ENCODE results near the gene TCF7L1. TPM values are rescaled to one million over a fixed set of nuclear protein-coding genes. Genes with fewer than 3 reads are reported as not detected.

The TCF7L1 gene
- total and polyA plus RNA-seq, 2 of the 13 experiments (the other 11 are each of a cell fraction or from before 2014, with no cell fraction given) = 0.04 to 0.15 TPM

DNA sequence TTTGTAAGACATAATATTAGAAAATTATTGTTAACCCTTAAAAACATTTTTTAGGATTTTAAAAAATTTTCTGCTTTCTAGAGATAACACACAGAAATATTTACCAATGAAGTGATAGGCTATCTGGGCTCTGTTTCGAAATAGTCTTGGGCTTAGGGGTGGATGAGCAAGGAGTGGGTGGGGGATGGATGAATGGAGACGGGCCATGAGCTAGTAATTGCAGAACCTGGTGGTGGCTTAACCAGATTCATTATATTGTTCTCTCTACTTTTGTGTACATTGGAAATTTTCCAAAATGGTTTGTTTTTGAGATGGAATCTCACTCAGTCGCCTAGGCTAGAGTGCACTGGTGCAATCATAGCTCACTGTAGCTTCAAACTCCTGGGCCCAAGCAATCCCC lies 89.6 kb downstream of the TCF7L1 start:
- DNase-seq (ENCODE audit: low spot score) (no peak), FAIRE-seq (no peak), ATAC-seq (no peak)
- Histone ChIP-seq H3K4me2 (ENCODE audit: low read depth, low read length) (no peak overlapping the region), H3K27me3 (ENCODE audit: control insufficient read depth in 1 of 2, insufficient read depth in 2 of 2, low read length in 2 of 2) (peaks cover 0 to 11% of the 10 kb centered on the region in 2 experiments; a peak in 4 of 5 replicates), H3K9ac (ENCODE audit: insufficient read depth, low read depth, low read length) (no peak overlapping the region), H3K79me2 (ENCODE audit: insufficient read depth, low read length) (no peaks in the 10 kb centered on the region), H3K4me1 (ENCODE audit: insufficient read depth, low read length) (no peaks in the 10 kb centered on the region), H3K9me3 (ENCODE audit: low read length) (no peaks in the 10 kb centered on the region), H3K4me3 (replicated peaks in 1 of 3; ENCODE audit: insufficient read depth in 1 of 3, low read depth in 2 of 3, low read length in 3 of 3) (no peak overlapping the region), H3K36me3 (replicated peaks in 1 of 2; ENCODE audit: control insufficient read depth in 1 of 2, insufficient read depth in 2 of 2, low read length in 2 of 2) (no peaks in the 10 kb centered on the region), H4K20me1 (ENCODE audit: insufficient read depth, low read length) (no peaks in the 10 kb centered on the region), H3K27ac (ENCODE audit: extremely low read length, insufficient read depth, low read length) (no peak overlapping the region), H2AFZ (ENCODE audit: low read length) (no peak overlapping the region)
- in situ Hi-C loops (cut with HindIII; ENCODE audit: extremely low pct_ligation_motif_present, low pct_unique_long_range_greater_than_20kb) (no loop called here), intact Hi-C loops (cut with micrococcal nuclease; ENCODE audit: unreplicated experiment) (no loop called here)
- TF ChIP-seq, protein P1, sequence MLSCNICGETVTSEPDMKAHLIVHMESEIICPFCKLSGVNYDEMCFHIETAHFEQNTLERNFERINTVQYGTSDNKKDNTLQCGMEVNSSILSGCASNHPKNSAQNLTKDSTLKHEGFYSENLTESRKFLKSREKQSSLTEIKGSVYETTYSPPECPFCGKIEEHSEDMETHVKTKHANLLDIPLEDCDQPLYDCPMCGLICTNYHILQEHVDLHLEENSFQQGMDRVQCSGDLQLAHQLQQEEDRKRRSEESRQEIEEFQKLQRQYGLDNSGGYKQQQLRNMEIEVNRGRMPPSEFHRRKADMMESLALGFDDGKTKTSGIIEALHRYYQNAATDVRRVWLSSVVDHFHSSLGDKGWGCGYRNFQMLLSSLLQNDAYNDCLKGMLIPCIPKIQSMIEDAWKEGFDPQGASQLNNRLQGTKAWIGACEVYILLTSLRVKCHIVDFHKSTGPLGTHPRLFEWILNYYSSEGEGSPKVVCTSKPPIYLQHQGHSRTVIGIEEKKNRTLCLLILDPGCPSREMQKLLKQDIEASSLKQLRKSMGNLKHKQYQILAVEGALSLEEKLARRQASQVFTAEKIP (CRISPR knock-in tag; IDR thresholded peaks at IDR 0.05; ENCODE audit: borderline replicate concordance) = no peak
- CTCF ChIA-PET (ENCODE audit: low intra/inter-chr PET ratio, low total read pairs) = no interaction called here
- no TSS peak for BruUV-seq (replicated peaks)
- WGBS (ENCODE audit: low lambda C conversion rate) = 7% methylated on average over 3 of the region's 3 CpGs
- POLR2A ChIA-PET = no interaction called here

DNA sequence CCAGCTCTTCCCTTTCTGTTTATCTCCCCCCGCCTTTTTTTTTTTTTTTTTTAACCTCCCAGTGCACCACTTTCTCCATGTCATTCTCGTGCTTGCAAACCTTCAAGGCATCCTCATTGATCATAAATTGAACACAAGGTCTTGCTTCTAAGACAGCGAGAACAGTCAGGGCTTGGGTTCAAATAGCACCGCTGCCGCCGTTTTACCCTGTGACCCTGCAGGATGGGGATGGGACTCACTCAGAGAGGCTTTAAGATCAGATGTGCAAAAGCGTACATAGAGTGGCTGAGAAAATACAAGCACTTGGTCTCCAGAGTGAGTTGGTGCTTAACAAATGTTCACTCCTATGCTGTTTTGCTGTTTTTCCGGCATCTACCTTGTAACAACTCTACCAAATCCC lies 93.6 kb downstream of the TCF7L1 start:
- WGBS (ENCODE audit: low lambda C conversion rate) = 45% methylated on average over 8 of the region's 8 CpGs
- no peaks in the 10 kb centered on the region for H4K20me1 ChIP-seq (ENCODE audit: insufficient read depth, low read length)
- no peaks in the 10 kb centered on the region for H3K9me3 ChIP-seq (ENCODE audit: low read length)
- CTCF ChIA-PET (ENCODE audit: low intra/inter-chr PET ratio, low total read pairs) = no interaction called here
- no peak overlapping the region for H3K27ac ChIP-seq (ENCODE audit: extremely low read length, insufficient read depth, low read length)
- intact Hi-C loops (cut with micrococcal nuclease; ENCODE audit: unreplicated experiment) = no loop called here
- H3K36me3 ChIP-seq (replicated peaks in 1 of 2; ENCODE audit: control insufficient read depth in 1 of 2, insufficient read depth in 2 of 2, low read length in 2 of 2) = no peaks in the 10 kb centered on the region
- no TSS peak for BruUV-seq (replicated peaks)
- ATAC-seq = no peak
- in situ Hi-C loops (cut with HindIII; ENCODE audit: extremely low pct_ligation_motif_present, low pct_unique_long_range_greater_than_20kb) = no loop called here
- FAIRE-seq = no peak
- H3K27me3 ChIP-seq (ENCODE audit: control insufficient read depth in 1 of 2, insufficient read depth in 2 of 2, low read length in 2 of 2) = peaks cover 0 to 11% of the 10 kb centered on the region in 2 experiments; a peak in 3 of 5 replicates
- H3K4me3 ChIP-seq (replicated peaks in 1 of 3; ENCODE audit: insufficient read depth in 1 of 3, low read depth in 2 of 3, low read length in 3 of 3) = no peak overlapping the region
- no peak overlapping the region for H2AFZ ChIP-seq (ENCODE audit: low read length)
- POLR2A ChIA-PET = no interaction called here
- DNase-seq (ENCODE audit: low spot score) = no peak
- H3K9ac ChIP-seq (ENCODE audit: insufficient read depth, low read depth, low read length) = no peak overlapping the region
- H3K79me2 ChIP-seq (ENCODE audit: insufficient read depth, low read length) = no peaks in the 10 kb centered on the region
- no peaks in the 10 kb centered on the region for H3K4me1 ChIP-seq (ENCODE audit: insufficient read depth, low read length)
- H3K4me2 ChIP-seq (ENCODE audit: low read depth, low read length) = no peak overlapping the region
- no peak for TF ChIP-seq ZNF747 (CRISPR knock-in tag; IDR thresholded peaks at IDR 0.05; ENCODE audit: borderline replicate concordance)
- TF ChIP-seq MAF1 (CRISPR knock-in tag; IDR thresholded peaks at IDR 0.05; ENCODE audit: borderline replicate concordance) = no peak
- TF ChIP-seq SYNCRIP (IDR thresholded peaks at IDR 0.05; ENCODE audit: insufficient read depth, low read depth, low read length) = no peak
- TF ChIP-seq ZNF350 (CRISPR knock-in tag; IDR thresholded peaks at IDR 0.05; ENCODE audit: borderline replicate concordance, low read depth) = no peak
- TF ChIP-seq ZNF264 (CRISPR knock-in tag; IDR thresholded peaks at IDR 0.05) = no peak
- TF ChIP-seq XBP1 (CRISPR knock-in tag; IDR thresholded peaks at IDR 0.05) = no peak
- no peak for TF ChIP-seq ONECUT2 (CRISPR knock-in tag; IDR thresholded peaks at IDR 0.05)
- TF ChIP-seq, protein P2, sequence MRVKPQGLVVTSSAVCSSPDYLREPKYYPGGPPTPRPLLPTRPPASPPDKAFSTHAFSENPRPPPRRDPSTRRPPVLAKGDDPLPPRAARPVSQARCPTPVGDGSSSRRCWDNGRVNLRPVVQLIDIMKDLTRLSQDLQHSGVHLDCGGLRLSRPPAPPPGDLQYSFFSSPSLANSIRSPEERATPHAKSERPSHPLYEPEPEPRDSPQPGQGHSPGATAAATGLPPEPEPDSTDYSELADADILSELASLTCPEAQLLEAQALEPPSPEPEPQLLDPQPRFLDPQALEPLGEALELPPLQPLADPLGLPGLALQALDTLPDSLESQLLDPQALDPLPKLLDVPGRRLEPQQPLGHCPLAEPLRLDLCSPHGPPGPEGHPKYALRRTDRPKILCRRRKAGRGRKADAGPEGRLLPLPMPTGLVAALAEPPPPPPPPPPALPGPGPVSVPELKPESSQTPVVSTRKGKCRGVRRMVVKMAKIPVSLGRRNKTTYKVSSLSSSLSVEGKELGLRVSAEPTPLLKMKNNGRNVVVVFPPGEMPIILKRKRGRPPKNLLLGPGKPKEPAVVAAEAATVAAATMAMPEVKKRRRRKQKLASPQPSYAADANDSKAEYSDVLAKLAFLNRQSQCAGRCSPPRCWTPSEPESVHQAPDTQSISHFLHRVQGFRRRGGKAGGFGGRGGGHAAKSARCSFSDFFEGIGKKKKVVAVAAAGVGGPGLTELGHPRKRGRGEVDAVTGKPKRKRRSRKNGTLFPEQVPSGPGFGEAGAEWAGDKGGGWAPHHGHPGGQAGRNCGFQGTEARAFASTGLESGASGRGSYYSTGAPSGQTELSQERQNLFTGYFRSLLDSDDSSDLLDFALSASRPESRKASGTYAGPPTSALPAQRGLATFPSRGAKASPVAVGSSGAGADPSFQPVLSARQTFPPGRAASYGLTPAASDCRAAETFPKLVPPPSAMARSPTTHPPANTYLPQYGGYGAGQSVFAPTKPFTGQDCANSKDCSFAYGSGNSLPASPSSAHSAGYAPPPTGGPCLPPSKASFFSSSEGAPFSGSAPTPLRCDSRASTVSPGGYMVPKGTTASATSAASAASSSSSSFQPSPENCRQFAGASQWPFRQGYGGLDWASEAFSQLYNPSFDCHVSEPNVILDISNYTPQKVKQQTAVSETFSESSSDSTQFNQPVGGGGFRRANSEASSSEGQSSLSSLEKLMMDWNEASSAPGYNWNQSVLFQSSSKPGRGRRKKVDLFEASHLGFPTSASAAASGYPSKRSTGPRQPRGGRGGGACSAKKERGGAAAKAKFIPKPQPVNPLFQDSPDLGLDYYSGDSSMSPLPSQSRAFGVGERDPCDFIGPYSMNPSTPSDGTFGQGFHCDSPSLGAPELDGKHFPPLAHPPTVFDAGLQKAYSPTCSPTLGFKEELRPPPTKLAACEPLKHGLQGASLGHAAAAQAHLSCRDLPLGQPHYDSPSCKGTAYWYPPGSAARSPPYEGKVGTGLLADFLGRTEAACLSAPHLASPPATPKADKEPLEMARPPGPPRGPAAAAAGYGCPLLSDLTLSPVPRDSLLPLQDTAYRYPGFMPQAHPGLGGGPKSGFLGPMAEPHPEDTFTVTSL (CRISPR knock-in tag; IDR thresholded peaks at IDR 0.05; ENCODE audit: borderline replicate concordance) = no peak
- TF ChIP-seq ZNF839 (CRISPR knock-in tag; IDR thresholded peaks at IDR 0.05; ENCODE audit: borderline replicate concordance) = no peak

Measured in HepG2 (cell line).